Calu3 (cell line): ENCODE results near the gene RNF123. TPM values are rescaled to one million over a fixed set of nuclear protein-coding genes. Genes with fewer than 3 reads are reported as not detected.

ENCODE experiments used
- BruUV-seq: library from RNA; stranded (reverse); fragments of 400-500 nt; replicated peaks from 2 replicates; lab custom pipeline; 2021; lab: Mats Ljungman, UMichigan
- CTCF ChIA-PET: fragments of 300-600 bp; sonication (Branson Sonifier 250); formaldehyde crosslinking; loops from one replicate; lab custom pipeline; 2022; ENCODE audit warnings: antibody characterized with exemption; lab: Charles Lee
- DNase-seq: peaks from one replicate; pipeline ENCODE4 v3.0.0; 2022
- H3K27ac Mint-ChIP-seq: one replicate; pipeline ENCODE4 v1.8.0; 2022; ENCODE audit warnings: mixed read lengths; ENCODE audit not compliant: unreplicated experiment
- H3K27me3 Mint-ChIP-seq: one replicate; pipeline ENCODE4 v1.8.0; 2022; ENCODE audit warnings: mixed read lengths; ENCODE audit not compliant: unreplicated experiment
- H3K36me3 Mint-ChIP-seq: one replicate; pipeline ENCODE4 v1.8.0; 2022; ENCODE audit warnings: mild to moderate bottlenecking, moderate library complexity, mixed read lengths; ENCODE audit not compliant: insufficient read depth, unreplicated experiment
- H3K4me1 Mint-ChIP-seq: one replicate; pipeline ENCODE4 v1.8.0; 2022; ENCODE audit warnings: mild to moderate bottlenecking, low read depth, mixed read lengths; ENCODE audit not compliant: unreplicated experiment
- H3K4me3 Mint-ChIP-seq: one replicate; pipeline ENCODE4 v1.8.0; 2022; ENCODE audit warnings: mild to moderate bottlenecking, low read depth, moderate library complexity, mixed read lengths; ENCODE audit not compliant: unreplicated experiment
- H3K9me3 Mint-ChIP-seq: one replicate; pipeline ENCODE4 v1.8.0; 2022; ENCODE audit warnings: low read depth, mixed read lengths; ENCODE audit not compliant: unreplicated experiment
- CTCF ChIP-seq: fragments of 200-600 bp; IDR thresholded peaks from one replicate; pipeline ENCODE4 v1.8.0; 2022; ENCODE audit warnings: antibody characterized with exemption; ENCODE audit not compliant: unreplicated experiment
- intact Hi-C: fragments of 100-400 bp; cut with micrococcal nuclease; formaldehyde crosslinking; loops from one replicate; pipeline ENCODE4 v1.10.0; 2022; ENCODE audit not compliant: unreplicated experiment
- total RNA-seq: library from RNA; stranded (reverse); gene quantifications from 2 replicates; pipeline ENCODE4 v1.2.3, GENCODE V29; 2022

RNF123 gene
- total RNA-seq, 1 experiment from 2014 or later = 52.5 TPM

DNA sequence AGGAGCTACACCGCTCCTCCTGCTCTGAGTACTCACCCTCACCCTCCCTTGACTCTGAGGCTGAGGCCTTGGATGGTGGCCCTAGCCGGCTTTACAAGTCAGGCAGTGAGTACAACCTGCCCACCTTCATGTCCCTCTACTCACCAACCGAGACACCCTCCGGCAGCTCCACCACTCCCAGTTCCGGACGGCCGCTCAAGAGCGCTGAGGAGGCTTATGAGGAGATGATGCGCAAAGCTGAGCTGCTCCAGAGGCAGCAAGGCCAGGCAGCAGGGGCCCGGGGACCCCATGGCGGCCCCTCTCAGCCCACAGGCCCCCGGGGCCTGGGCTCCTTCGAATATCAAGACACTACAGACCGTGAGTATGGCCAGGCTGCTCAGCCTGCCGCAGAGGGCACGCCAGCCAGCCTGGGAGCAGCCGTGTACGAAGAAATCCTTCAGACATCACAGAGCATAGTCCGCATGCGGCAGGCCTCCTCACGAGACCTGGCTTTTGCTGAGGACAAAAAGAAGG is 36.4 kb upstream of the RNF123 start:
- H3K4me1 Mint-ChIP-seq = no peaks in the 10 kb centered on the region
- H3K9me3 Mint-ChIP-seq = no peaks in the 10 kb centered on the region
- TF ChIP-seq CTCF = no peak
- no peak overlapping the region for H3K4me3 Mint-ChIP-seq
- H3K27ac Mint-ChIP-seq = no peak overlapping the region
- no TSS peak for BruUV-seq
- intact Hi-C loops = no loop called here
- H3K36me3 Mint-ChIP-seq = no peaks in the 10 kb centered on the region
- CTCF ChIA-PET = no interaction called here
- no peak for DNase-seq
- peaks cover 7% of the 10 kb centered on the region for H3K27me3 Mint-ChIP-seq

- DNase-seq = no peak
- CTCF ChIA-PET = no interaction called here
- BruUV-seq = no TSS peak
- TF ChIP-seq CTCF = no peak
- Mint-ChIP-seq H3K4me1 (no peaks in the 10 kb centered on the region), H3K27me3 (peaks cover 13% of the 10 kb centered on the region), H3K36me3 (no peaks in the 10 kb centered on the region), H3K9me3 (no peaks in the 10 kb centered on the region), H3K4me3 (no peak overlapping the region), H3K27ac (no peak overlapping the region)
- intact Hi-C loops = no loop called here
Observed at GRCh38 chr3:49653621-49654020, 35.7 kb upstream of the RNF123 start.

DNA sequence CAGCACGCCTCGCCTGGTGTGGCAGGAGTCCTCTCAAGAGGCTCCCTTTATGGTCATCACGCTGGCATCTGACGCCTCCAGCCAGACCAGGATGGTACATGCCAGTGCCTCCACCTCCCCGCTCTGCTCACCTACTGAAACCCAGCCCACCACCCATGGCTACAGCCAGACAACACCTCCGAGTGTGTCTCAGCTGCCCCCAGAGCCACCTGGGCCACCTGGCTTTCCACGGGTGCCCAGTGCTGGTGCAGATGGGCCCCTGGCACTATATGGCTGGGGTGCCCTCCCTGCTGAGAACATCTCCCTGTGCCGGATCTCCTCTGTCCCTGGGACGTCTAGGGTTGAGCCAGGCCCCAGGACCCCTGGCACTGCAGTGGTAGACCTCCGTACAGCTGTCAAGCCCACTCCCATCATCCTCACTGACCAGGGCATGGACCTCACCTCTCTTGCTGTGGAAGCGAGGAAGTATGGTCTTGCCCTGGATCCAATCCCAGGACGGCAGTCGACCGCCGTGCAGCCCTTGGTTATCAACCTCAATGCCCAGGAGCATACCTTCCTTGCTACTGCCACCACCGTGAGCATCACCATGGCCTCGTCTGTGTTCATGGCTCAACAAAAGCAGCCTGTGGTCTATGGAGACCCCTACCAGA is 35.1 kb upstream of the RNF123 start:
- intact Hi-C loops = no loop called here
- Mint-ChIP-seq H3K36me3 (no peaks in the 10 kb centered on the region), H3K4me3 (no peak overlapping the region), H3K9me3 (no peaks in the 10 kb centered on the region), H3K4me1 (no peaks in the 10 kb centered on the region), H3K27me3 (peaks cover 20% of the 10 kb centered on the region), H3K27ac (no peak overlapping the region)
- DNase-seq = no peak
- no TSS peak for BruUV-seq
- TF ChIP-seq CTCF = no peak
- CTCF ChIA-PET = no interaction called here

GRCh38 chr3:49654955-49655556 is 34.3 kb upstream of the RNF123 start:
- no peaks in the 10 kb centered on the region for H3K36me3 Mint-ChIP-seq
- no peak for TF ChIP-seq CTCF
- no peaks in the 10 kb centered on the region for H3K9me3 Mint-ChIP-seq
- H3K4me1 Mint-ChIP-seq = no peaks in the 10 kb centered on the region
- no TSS peak for BruUV-seq
- DNase-seq = no peak
- CTCF ChIA-PET = no interaction called here
- no peak overlapping the region for H3K27ac Mint-ChIP-seq
- intact Hi-C loops = no loop called here
- H3K27me3 Mint-ChIP-seq = peaks cover 27% of the 10 kb centered on the region
- no peak overlapping the region for H3K4me3 Mint-ChIP-seq
